Measurements from ENCODE around the gene GSE1. TPM values are rescaled to one million over a fixed set of nuclear protein-coding genes. Genes with fewer than 3 reads are reported as not detected.

Gene GSE1
- 47.1 TPM for polyA plus RNA-seq (2013, experiment 1 of 2; ENCODE audit: insufficient read length)
- 45.3 TPM for polyA plus RNA-seq (2013, experiment 2 of 2; ENCODE audit: insufficient read length)

DNA sequence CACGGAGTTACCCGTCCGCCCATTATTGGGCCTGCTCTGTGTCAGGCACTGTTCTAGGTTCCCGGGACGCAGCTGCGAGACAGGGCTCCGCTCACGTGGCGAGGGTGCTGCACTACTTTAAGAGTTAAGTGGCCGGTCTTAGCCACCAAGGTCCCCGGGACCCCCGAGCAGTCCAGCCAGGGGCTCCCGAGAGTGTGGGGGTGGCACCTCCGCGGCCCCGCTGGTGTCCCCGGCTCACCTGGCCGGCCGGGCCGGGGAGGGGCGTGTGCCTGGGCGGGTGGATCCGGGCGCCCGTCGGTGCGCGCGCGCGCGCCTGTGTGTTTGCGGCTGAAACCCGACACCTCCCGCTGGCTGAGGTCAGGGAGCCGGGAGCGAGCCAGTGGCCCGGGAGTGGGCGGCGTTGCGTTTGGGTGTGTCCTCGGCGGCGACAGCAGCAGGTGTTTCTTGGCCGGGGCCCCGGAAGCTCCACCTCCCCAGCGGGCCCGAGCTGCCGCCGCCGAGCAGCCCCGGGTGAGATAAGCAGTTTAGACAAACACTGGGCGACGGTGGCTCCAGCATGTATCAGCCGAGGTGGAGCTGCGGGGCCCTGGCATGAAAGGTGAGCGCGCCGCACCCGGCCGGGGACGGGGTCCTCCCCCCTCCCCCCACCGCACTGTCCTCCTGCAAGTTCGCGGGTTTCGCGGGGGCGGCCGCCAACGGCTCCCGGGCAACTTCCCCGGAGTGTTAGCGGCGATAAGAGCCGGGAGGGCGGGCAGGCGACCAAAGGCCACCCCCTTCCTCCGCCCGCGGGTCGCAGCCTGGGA, at the start of gene GSE1:
Gene GSE1 (plus strand): TSS at position 522 of the 803 bp plus-strand sequence. CDS start 70 bp downstream, at position 592.
- DNase-seq: peak; percentile 75

DNA sequence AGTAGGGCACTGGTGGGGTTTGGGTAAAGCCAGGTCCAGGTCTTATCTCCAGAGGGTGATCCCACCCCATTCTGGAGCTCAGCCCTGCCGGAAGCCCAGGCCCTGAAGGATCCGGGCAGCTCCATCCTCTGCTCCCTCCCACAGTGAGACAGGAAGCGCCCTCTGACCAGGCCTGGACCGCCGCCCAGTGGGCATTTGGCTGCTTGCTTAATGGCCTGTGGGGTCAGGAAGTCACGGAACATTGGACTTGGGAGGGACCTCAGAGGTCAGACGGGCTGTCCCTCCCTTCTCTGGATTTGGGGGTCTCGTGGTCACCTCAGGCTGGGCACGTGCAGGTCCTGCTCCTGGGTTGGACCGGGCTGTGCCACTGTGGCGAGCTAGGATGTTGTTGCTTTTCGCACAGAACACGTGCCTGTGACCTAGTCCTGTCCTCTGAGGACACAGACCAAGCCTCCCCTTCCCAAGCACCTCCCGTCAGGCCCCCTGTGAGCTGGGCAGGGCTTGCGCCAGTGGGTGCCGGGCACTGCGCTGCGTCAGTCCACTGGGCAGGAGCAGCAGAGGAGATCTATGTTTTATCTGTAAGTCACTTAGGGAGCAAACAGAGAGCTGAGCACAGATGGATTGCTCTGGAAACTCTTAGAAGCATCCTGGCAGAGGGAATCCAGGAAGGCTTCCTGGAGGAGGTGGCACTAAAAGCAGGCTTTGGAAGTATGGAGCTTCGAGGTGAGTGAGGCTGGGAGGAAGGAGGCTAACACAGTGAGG, 49.4 kb upstream of the GSE1 start:
- no peak for DNase-seq

DNA sequence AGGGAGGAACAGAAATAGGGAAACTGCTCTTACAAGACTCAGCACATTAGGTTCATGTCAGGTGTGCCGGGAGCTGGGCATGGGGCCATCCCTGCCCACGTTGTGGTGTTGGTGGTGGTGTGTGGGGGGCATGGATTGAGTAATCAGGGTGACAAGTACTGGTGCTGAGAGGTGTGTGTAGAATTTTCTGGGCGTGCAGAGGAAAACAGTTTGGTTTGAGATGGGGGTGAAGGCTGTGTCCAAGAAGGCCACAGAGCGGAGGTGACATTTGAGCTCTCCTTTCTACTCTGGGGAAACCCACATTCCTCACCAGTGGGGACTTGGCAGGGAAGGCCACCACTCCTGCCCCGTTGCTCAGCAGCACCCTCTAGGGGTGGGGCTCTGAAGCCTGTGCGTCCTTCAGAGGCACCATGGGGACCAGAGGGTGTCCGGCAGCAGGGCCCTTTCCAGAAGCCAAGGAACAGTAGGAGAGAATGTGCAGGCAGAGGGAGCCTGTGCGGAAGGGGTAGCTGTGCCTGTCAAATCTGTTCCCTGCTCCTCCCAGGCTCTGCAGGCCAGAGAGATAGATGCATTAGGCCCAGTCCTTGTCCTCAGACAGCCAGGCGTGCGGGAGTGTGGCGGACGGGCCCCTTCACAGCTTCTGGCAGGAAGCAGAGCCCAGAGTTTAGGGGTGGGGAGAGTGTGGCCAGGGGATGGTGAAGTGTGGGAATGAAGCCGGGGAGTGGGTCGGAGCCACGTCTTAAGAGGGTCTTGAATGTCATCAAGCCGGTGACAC, 48.7 kb upstream of the GSE1 start:
- DNase-seq: no peak

DNA sequence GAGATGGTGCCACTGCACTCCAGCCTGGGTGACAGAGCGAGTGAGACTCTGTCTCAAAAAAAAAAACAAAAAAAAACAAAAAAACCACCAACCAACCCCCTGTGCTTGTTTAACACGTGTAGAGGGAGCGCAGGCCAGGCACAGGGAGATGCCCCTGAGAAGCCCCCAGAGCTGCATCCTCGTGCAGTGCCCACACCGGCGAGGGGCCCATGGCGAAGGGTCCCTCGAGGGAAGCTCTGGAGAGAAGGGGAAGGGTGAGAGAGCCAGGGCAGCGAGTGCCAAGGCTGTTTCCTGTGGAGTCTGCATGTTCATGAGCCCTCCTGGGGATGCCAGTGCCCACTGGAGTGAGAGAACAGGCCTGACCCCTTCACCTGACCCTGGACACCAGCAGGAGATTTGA, 47.8 kb upstream of the GSE1 start:
- no peak for DNase-seq

DNA sequence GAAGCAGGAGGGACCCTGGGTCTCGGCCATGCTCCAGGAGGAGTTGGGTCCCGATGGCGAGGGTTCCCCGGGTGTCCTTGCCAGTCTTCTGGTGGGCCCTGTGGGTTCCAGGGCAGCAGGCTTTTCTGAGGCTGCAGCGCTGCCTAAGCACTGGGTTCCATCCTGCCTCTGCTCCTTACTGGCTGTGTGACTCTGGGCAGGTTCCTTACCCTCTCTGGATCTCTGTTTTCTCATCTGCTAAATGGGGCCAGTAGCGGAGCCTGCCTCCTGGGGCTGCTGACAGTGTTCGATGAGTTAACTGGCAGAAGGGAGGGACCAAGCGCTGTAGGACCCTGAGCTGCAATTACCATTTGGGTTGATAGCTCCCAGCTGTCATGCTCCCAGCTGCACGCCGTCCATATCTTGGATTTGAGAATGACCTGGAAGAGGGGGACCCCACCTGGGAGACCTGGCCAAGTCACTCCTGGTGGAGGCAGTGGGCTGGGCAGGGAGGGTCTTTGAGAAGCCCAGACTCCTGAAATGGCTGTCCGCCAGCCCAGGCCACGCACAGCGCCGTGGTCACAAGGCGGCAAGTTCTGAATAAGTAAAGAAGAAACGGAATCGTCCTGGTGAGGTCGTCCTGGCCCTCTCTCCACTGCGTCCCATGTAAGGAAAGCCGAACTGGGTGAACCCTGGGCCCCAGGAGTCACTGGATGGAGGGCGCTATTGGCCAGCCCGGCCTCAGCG, 47.2 kb upstream of the GSE1 start:
- DNase-seq: no peak

DNA sequence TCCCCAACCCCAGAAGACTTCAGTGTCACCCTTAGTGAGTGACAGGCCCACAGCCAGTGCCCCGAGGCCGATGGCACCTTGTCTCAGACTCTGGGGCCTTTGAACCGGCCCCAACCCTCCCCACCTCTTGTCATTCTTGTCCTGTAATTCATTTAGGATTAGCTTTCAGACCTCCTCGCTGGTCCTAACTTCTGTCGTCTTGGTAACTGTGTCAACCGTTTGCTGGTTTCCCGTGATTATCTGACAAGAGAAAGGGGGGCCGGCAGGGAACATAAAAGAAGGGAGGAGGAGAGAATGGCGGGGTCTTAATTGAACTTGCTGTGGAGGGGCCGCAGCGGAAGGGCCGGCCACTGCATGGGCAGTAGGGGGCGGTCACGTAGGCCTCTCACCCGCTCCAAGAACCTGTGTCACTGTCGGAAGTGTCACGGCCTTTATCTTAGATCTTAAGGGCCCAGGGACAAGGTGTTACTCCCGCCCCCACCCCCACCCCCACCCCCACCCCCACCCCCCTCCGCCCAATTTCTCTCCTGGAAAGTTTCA, 46.5 kb upstream of the GSE1 start:
- DNase-seq: no peak

DNA sequence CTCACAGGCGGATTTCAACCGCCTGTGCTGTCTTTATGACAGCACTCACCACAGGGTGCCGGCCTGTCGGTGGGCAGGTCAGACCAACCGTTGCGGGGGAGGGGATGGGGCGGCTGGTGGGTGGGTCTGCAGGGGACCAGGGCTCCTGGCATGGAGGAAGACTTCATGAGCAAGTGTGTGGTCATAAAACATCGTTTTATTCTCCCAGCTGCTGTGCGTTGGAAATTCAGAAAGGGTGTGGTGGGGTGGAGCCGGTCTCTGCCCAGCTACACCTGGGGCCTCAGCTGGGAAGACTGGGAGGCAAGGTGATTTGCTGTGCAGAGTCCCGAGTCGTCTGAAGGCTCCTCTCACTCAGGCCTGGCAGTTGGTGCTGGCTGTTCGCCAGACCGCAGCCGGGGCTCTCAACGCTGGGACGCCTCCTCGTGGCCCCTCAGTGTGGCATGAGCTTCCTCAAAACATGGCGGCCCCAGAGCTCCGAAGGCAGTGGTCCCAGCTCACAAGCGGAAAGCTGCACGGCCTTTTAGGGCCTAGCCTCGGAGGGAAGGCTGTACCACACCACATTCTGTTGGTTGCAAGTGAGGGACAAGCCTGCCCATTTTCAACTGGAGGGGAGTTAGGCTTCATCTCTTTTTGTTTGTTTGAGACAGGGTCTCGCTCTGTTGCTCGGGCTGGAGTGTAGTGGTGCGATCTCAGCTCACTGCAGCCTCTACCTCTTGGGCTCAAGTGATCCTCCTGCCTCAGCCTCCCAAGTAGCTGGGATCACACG, 45.8 kb upstream of the GSE1 start:
- DNase-seq: no peak

DNA sequence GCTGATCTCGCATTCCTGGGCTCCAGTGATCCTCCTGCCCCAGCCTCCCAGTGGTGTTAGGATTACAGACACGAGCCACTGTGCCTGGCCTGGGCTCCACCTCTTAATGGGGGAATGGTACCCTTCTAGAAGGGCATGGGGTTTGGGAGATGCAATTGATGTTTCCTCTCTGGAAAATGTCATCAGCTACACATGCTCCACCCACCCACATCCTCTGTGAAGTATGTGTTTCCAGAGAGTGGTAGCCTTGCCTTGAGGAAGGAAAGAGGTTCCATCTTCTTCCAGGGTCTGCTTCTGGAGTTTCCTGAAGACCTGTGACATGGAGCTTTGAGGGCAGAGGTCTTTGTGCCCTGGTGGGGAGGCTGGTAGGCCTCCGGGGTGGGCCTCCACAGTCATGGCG, 45.2 kb upstream of the GSE1 start:
- DNase-seq: no peak

DNA sequence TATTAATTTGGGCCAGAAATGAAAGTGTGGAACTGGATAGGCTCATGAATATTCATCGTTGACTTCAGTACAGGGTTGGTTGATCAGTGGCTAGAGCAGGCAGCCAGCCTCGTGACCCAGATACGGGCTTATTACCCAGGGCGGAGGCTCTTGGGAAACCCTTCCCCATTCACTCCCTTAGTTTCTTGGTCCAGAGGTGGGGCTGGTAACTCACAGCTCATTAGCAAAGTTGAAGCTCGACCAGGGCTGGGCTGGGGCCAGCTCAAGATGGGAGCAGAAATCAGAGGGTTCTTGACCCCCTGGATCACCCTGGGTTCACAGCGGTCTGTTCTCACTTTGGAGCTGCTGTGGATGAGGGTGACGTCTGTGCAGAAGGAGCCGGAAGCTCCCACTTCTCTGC, 44.6 kb upstream of the GSE1 start:
- DNase-seq: no peak

DNA sequence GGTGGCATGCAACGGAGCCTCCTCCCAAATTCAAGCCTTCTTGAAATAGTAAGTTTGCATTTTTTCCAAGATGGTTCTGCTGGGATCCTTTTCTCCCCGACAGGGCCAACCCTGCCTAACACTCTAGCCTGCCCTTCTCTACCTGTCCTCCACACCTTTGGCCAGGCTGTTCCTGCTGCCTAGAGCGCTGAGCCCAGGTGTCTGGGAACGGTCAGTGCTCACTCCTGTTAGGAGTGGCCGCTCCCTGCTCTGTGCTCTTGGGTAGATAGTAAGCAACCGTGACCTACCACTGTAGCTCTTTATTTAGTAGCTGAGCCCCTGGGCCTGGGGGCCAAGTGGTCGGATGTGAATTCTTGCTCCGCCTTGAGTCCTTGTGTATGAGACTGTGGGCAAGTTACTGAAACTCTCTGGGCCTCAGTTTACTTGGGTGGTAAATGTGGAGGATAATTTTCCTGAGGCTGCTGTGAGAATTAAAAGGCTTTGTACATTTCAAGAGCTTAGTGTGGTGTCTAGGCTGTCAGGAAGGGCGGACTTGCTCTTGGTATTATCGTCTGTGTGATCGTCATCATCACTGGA, 44.0 kb upstream of the GSE1 start:
- DNase-seq: no peak

DNA sequence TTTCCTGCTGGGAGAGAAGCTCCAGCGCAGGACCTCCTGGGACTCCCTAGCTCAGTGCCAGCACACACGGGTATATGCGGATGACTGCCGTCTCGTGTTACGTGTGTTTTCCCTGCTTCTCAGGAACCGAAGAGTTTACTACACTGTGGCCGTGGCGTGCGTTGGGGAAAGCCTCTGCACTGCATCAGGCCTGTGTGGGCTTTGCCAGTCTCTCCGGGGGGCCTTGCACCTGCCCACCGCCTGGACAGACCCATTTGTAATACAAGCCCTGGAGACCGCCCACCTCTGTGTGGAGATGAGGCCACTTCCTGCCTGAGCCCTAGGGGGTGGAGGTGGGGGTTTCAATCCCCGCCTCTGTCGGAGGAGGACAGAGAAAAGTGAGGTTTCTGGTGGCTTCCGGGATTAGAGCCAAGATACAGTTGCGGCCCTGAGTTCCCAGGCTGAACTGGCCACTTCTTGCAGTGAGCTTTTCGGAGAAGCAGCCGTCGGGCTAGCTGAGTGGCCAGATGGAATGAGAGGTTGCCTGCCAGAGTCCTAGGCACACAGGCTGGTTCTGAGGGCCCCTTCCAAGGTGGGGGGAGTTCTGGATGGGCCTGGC, 43.4 kb upstream of the GSE1 start:
- peak; percentile 77 for DNase-seq

DNA sequence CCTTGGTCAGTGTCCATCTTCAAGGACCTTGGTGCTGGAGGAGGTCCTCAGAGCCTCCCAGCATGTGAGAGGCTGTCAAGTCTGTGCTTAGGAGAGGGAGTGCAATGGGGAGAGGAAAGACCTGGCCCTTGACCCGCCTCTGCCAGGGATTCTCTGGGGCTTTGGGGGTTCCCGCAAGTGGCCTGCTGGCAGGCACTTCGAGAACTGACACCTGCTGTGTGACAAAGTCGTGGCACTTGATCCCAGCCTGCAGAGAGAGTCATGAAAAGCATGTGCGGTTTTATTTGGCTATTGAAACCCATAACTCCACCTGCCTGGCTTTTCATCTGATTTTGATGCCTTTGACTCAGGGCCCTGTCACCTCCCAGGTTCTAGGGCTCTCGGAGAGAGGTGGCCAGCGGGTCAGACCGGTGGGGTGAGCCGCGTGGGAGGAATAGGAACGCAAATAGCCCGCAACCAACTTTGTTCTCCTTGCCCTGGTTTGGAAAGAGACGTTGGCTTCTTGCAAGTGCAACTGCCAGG, 42.8 kb upstream of the GSE1 start:
- DNase-seq: no peak

DNA sequence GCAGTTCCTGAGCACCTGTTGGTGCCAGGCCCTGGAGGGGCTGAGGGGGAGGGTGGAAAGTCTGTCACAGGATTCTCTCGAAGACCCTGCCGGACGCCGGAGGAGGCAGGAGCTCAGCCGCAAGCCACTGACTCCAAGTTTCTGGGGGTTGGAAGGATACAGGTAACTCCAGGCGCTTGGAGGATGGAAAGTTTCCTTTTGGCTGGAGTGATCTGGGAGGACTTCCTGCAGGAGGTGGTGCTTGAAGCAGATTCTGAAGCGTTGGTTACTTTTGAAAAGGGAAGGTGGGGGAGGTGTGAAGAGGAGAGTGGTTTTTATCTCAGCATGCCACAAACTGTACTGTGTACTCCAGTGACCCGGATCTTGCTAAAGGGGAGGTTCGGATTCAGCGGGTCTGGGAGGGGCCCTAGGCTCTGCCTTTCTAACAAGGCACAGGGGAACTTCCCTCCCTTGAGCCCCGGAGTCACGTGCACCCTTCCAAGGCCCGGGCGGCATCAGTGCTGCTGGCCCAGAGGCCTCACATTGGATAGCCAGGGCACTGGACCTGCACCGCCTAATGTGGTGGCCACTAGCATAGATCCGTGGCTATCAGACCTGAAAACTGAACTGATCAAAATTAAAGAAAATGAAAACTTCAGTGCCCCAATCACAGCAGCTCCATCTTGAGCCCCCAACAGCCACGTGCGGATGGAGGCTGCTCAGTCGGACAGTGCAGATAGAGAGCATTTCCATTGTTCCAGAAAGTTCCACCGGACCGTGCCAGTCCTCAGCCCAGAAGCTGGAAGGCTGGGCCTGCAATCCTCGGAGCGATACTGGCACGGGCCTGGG, 42.2 kb upstream of the GSE1 start:
- DNase-seq: no peak

DNA sequence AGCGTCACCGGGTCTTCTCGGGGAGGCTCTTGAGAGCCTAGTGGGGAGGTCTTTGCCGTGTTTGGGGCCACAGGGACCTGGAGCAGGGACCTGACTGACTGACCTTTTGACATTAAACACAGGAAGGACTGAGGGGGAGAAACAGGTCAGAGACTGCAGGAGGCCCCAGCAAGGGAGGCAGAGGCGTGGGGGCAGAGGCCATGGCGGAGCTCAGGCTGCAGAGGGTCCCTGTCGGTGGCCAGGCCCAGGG, 41.6 kb upstream of the GSE1 start:
- no peak for DNase-seq

DNA sequence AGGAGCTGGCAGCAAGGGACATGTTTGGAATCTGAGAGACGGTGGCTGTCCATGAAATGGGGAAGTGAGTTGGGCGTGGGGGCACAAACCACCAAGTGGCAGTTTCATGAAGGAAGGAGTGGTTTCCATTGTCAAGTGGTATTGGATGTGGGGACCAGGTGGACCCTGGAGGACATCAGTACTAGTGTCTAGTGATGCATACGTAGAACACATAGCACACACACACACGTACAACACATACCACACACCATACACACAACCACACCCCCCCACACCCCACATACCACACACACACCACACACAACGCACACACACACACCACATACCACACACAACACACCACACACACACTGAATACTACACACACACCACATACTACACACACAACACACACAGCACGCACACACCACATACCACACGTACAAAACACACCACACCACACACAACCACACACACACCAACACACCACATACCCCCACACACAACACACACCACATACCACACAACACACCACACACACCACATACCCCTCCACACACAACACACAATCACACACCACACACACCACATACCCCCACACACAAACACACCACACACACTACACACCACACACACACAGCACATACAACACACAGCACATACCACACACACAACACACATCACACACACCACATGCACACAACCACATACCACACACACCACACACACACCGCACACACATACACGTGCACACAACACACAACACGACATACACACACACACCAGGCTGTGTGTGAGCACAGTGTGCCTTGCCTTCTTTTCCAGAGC, 41.1 kb upstream of the GSE1 start:
- no peak for DNase-seq

DNA sequence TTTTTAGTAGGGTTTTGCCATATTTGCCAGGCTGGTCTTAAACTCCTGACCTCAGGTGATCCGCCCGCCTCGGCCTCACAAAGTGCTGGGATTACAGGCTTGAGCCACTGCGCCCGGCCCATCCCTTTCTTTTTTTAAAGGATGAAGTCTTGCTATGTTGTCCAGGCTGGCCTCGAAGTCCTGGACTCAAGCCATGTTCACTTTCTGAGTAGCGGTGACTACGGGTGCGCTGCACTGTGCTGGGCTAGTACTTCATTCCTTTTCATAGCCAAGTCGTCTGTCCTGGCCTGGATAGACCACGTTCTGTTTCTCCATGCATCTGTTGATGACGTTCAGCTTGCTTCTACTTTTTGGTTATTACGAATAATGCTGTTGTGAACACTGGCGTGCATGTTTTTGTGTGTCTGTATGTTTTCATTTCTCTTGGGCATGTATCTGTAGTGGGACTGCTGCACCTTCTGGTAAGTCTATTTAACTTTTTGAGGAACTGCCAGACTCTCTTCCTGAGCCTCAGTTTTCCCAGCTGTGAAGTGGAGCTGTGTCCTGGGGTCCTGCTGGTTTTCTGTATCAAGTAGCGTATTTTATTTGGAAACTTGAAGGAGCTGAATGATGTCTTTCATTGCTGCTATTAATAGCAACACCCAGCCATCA, 40.0 kb upstream of the GSE1 start:
- no peak for DNase-seq

DNA sequence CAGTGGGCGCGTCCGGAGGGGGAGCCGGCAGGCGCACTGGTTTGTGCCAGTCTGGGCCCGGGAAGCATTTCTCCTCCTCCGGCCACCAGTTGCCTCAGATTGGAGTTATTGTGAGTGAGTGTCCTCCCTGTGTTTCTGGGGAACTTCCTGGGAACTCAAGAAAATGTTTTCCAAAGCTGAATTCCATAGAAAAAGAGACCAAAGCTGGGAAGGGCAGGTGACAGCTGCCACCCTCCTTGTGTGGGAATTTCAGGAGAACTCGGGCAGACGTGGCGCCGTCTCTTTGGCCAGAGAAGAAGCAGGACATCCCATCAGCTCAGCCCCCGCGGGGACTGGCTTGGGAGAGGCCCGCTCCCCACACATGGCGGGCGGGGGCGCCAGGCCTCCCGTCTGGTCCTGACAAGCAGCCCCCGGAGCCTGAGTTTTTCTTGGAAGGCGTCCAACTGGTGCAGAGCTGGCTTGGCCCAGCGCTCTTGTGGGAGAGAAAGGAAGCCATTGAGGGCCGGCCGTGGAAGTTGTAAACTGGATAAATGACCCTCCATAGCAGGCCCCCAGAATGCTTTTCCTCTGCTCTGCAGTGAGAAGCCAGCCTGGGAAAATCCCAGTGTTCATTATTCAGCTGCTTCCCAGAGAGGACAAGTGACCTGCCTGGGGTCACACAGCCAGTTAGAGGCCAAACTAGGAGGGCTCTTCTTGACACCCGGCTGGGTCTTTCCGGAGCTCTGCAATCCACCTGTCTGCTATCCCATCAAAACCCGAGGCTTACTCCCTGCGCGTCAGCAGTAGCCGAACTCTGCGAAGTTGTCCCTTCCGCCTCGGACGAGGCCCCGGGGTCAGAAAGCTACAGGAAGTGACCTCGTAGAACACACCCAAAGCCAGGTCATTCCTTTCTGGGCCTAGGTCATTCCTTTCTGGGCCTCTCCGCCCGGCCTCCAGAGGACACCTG, 39.2 kb upstream of the GSE1 start:
- peak; percentile 88 for DNase-seq

Data from fibroblast of skin of scalp (primary cell).